ENCODE data around the gene LZIC.

The LZIC gene

DNA sequence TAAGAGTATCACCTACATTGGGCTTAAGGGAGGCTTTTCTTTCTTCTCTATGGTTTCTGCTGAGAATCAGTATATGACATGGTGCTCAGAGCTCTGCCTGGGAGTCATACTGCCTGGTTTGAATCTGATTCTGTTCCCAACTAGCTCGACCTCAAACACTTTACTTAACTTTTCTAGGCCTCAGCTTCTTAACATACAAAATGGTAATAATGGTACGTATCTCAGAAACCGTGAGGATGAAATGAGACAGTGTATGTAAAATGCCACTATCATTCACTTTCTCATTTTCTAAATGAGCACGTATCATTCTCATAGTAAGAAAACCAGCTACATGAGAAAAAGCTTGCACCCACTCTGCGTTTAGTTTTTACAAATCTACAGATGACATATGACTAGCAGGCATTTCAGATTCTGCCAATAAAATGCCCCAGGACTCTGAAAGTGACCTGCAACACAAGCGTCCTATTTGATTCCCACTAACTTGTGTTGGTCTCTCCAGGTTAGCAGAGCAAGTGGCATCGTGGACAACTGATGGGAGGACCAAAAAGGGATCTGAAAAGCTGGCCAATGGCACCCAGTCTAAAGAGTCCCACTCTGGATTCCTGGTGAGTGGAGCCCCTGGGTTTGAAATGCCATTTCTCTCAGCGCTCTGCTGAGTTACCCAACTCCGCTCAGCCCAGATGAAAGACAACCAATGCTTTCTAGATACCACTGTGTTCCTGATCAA lies 39.2 kb downstream of the LZIC start:
- H3K36me3 Mint-ChIP-seq (ENCODE audit: low read depth), result no peaks in the 10 kb centered on the region
- peak overlapping the region; percentile 26 for H3K27ac Mint-ChIP-seq
- H3K4me3 Mint-ChIP-seq, result no peak overlapping the region
- DNase-seq, result no peak
- H3K9me3 Mint-ChIP-seq, result no peaks in the 10 kb centered on the region
- peaks cover 24% of the 10 kb centered on the region for H3K4me1 Mint-ChIP-seq
- H3K27me3 Mint-ChIP-seq, result no peaks in the 10 kb centered on the region
- peak; percentile 75 for ATAC-seq

DNA sequence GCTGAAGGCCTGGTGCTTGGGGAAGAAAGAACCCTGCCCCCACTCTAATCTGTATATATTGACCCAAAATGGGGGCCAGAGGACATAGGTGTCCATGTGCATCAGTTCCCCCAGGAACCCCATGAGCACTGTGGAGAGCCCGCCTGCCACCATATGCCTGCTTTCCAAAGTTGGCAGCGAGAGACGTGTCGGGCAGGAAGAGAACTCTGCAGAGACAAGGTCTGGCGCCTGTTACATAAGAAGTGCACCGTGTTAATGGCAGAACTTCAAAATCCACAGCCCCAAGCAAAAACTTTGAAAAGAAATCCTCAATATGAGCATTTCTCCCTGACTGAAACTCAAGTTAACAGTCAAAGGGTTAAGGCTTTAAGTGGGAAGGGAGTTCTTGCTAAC lies 41.1 kb downstream of the LZIC start:
- ATAC-seq, result no peak
- no peak for DNase-seq
- no peaks in the 10 kb centered on the region for H3K27me3 Mint-ChIP-seq
- peaks cover 20% of the 10 kb centered on the region for H3K4me1 Mint-ChIP-seq
- no peak overlapping the region for H3K27ac Mint-ChIP-seq
- H3K36me3 Mint-ChIP-seq (ENCODE audit: low read depth), result no peaks in the 10 kb centered on the region
- no peaks in the 10 kb centered on the region for H3K9me3 Mint-ChIP-seq
- no peak overlapping the region for H3K4me3 Mint-ChIP-seq

DNA sequence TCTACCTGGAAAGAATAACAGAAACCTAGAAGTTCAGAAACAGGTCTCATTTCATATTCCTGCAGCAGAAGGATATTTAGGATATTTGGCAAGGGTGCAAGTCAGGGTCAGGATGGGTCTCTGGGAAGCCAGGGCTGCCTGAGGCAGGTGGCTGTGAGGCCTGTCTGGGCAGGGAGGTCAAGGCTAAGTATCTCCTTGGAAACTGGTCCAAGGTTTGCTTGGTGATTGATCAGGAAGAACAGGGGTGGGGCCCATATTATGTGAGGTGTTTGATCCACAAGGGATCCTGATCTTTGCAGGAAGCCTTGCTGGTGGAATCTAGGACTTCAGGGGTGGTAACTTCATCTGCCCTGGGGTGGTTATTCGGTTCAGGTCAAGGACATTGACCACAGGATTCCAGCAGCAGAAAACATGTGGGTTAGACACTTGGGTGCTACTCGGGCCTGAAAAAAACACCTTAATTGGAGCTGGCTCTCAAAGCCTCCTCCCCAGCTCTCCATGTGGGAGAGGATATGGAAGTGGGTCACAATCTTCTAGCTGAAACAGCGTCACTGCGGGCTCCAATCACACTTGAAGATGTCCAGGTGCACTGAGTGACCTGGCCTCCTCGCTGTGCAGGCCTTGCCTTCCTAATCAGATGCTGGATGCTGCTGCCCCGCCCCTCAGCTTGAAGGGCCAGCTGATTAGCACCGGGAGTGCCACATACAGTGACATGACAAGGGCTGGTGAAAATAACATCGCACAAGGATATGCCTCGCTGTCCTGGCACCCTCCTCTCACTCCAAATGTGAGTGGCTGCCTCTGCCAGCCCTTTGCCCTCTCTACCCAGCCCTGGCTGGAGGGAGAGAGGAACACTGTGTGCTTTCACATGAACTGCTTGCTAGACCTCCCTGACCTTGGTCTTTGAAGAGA lies 41.8 kb downstream of the LZIC start:
- Mint-ChIP-seq H3K27me3 (no peaks in the 10 kb centered on the region), H3K4me1 (peaks cover 20% of the 10 kb centered on the region), H3K4me3 (no peak overlapping the region), H3K27ac (no peak overlapping the region), H3K9me3 (no peaks in the 10 kb centered on the region), H3K36me3 (ENCODE audit: low read depth) (no peaks in the 10 kb centered on the region)
- ATAC-seq (peak; percentile 4), DNase-seq (no peak)

DNA sequence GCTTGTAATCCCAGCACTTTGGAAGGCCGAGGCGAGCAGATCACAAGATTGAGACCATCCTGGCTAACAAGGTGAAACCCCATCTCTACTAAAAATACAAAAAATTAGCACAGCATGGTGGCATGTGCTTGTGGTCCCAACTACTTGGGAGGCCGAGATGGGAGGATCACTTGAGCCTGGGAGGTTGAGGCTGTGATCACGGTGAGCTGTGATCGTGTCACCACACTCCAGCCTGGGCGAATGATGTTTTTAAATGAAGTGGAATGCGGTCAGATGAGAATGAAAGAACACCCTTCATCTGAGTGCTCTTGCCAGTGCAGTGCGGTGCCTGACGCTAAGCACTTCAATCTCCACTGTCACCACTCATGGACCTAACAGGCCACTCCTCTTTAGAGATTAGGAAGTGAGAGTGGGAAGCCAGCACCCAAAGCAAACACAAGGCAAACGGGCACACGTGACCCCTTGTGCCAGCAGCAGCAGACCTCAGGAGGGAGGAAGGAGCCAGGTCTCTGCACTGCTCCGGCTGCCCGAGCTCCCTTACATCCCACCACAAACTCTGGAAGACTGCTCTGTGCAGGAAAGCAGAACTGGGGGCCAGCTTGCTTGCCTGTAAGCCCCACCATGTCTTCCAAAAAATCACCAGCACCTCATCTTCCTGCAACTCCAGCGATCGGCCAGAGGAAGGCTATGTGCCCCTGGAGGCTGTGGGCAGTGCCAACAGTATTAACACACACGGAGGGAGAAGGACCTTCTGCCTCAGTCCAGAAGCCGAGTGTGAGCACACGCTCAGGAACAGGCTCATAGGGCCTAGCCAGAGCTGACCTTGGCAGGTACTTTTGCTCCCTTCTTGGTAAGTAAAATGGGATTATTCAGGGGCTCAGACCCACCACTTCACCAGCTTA lies 42.8 kb downstream of the LZIC start:
- Mint-ChIP-seq H3K9me3 (no peaks in the 10 kb centered on the region), H3K27me3 (no peaks in the 10 kb centered on the region), H3K36me3 (ENCODE audit: low read depth) (no peaks in the 10 kb centered on the region), H3K4me1 (peaks cover 20% of the 10 kb centered on the region), H3K27ac (no peak overlapping the region), H3K4me3 (peak overlapping the region; percentile 25)
- ATAC-seq (no peak), DNase-seq (no peak)

DNA sequence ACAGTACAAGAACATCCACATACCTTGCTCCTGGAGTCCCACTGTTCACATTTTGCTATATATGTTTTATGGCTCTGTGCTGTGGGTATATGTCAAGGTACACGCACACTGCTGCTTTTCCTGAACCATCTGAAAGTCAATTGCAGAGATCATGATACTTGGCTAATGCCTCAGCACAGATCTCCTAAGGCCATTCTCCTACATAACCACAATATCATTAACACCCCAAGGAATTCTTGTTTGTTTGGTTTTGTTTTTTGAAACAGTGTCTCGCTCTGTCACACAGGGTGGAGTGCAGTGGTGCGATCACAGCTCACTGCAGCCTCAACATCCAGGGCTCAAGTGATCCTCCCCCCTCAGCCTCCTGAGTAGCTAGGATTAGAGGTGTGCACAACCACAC lies 49.1 kb downstream of the LZIC start:
- Mint-ChIP-seq H3K4me3 (no peak overlapping the region), H3K36me3 (ENCODE audit: low read depth) (no peaks in the 10 kb centered on the region), H3K27ac (no peak overlapping the region), H3K9me3 (no peaks in the 10 kb centered on the region), H3K27me3 (no peaks in the 10 kb centered on the region), H3K4me1 (peaks cover 14% of the 10 kb centered on the region)
- no peak for DNase-seq
- no peak for ATAC-seq

DNA sequence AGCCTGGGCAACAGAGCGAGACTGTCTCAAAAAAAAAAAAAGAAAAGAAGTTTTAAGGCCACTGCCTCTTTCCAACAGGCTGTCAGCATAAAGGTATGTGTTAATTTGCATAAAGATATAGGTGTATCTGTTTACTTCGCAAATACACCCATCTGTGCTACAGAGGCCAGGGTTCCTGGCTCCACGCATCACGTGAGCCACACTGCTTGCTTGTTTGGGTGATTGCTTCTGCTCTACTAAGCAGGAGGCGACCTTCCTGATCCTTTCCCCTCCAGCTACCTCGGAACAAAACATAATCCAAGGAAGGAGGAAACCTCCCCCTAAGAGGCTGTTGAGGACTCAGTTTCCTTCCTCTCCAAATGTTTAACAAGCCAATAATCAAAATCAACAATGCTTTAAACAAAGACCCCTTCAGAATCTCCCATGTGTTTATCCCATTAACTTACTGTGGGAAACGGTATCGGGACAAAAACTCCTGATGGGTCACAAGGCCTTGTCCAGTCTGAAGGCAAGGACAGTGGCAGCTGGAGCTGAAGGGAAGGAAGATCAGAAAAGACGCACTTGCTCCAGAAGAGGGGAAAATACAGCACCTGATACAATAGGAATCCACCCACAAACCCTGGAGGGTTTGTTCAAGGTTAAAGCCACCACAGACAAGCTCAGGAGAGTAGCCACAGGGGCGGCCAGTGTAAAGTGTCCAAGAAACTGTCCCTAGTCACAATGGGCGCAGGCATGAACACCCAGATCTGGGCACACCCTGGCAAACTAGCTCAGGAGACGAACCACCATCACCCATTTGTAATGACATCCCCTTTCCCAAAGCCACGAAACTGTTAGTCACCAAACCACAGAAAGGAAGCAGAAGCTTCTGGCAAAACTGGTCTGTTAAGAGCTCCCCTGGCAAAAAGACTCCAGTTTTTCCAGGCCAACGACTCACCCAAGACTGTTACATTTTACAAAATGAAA lies 50.3 kb downstream of the LZIC start:
- no peak overlapping the region for H3K27ac Mint-ChIP-seq
- ATAC-seq (no peak), DNase-seq (no peak)
- H3K4me1 Mint-ChIP-seq, result peaks cover 14% of the 10 kb centered on the region
- no peaks in the 10 kb centered on the region for H3K36me3 Mint-ChIP-seq (ENCODE audit: low read depth)
- H3K9me3 Mint-ChIP-seq, result no peaks in the 10 kb centered on the region
- H3K27me3 Mint-ChIP-seq, result no peaks in the 10 kb centered on the region
- no peak overlapping the region for H3K4me3 Mint-ChIP-seq

DNA sequence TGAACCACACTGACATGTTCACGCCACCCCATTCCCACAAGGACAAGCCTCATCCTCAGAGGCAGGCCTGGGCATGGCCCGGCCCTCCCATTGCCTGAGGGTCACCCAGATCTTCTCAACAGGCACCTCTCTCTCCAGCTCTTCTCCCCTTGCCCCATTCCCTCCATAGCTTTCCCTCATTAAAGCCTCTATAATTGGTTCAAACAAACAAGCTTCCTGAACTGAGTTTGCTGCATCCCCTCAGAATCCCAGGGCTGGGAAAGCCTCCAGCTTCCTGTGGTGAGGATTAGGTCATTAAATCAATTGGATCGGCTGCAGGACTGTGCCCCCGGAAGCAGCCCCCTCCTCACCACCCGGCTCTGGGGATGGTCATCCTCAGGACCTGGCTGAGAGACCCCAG lies 52.0 kb downstream of the LZIC start:
- no peak overlapping the region for H3K27ac Mint-ChIP-seq
- H3K27me3 Mint-ChIP-seq, result no peaks in the 10 kb centered on the region
- H3K9me3 Mint-ChIP-seq, result no peaks in the 10 kb centered on the region
- no peaks in the 10 kb centered on the region for H3K36me3 Mint-ChIP-seq (ENCODE audit: low read depth)
- H3K4me1 Mint-ChIP-seq, result peaks cover 14% of the 10 kb centered on the region
- DNase-seq, result no peak
- no peak for ATAC-seq
- no peak overlapping the region for H3K4me3 Mint-ChIP-seq

DNA sequence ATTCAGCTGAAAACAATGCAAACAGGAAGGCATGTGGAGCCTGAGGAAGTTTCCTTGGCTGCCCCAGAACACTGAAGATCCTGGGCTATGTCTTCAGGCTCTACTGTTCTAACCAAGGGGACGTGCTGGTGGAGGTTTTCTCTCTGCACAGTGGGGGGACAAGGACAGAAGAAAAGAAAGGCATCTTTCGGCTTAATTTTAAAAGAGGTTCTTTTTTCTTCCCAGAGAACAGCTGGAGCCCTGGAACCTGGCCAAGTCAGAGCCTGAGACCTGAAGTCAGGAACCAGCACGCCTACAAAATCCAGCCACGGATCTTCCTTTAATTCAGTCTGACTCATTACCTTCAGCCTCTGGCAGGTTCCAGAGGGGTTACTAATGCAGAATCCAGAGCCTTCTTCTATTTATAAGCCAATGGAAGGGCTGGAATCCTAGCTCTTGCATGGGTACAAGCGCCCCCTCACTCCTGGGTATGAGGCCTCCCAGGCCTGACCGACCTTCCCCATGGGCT lies 52.9 kb downstream of the LZIC start:
- ATAC-seq (no peak), DNase-seq (no peak)
- Mint-ChIP-seq H3K9me3 (no peaks in the 10 kb centered on the region), H3K4me3 (no peak overlapping the region), H3K4me1 (peaks cover 14% of the 10 kb centered on the region), H3K27ac (no peak overlapping the region), H3K36me3 (ENCODE audit: low read depth) (no peaks in the 10 kb centered on the region), H3K27me3 (no peaks in the 10 kb centered on the region)

DNA sequence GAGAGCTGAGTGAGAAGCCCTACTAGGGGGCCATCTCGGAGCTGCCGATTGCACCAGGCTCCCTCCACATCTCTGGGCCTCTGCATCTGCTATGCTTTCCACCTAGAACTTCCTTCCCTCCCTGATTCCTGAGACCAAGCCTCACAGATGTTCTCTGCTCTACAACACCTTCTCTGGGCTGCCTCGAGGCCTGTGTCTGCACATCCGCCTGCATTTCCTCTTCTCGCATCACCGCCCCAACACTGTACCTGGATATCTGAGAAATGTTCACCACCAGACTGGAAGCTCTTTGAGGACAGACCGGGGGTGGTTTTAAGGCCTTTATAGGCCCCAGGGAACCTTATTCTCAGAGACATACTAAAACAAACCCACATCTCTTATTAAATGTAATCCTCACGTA lies 53.8 kb downstream of the LZIC start:
- peaks cover 14% of the 10 kb centered on the region for H3K4me1 Mint-ChIP-seq
- no peak for DNase-seq
- H3K27me3 Mint-ChIP-seq, result no peaks in the 10 kb centered on the region
- no peaks in the 10 kb centered on the region for H3K36me3 Mint-ChIP-seq (ENCODE audit: low read depth)
- no peak for ATAC-seq
- no peaks in the 10 kb centered on the region for H3K9me3 Mint-ChIP-seq
- no peak overlapping the region for H3K4me3 Mint-ChIP-seq
- no peak overlapping the region for H3K27ac Mint-ChIP-seq

DNA sequence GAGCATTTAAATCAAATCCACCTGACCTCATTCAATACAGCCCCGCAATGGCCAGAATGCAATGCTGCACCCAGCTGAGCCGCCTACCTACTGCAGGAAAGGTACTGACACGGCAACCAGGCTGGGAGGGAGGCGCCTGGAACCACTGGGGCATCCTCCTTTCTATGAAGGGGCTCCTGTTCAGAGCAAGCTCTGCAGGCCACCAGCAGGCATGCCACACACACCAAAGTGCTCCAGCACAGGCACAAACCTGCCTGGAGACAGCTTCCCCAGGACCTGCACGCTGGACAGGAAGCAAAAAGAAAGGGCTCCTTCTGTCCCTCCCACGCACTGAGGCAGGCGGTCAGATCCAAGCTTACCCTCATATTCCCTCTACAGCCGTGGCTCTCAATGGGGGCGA lies 54.3 kb downstream of the LZIC start:
- DNase-seq, result no peak

DNA sequence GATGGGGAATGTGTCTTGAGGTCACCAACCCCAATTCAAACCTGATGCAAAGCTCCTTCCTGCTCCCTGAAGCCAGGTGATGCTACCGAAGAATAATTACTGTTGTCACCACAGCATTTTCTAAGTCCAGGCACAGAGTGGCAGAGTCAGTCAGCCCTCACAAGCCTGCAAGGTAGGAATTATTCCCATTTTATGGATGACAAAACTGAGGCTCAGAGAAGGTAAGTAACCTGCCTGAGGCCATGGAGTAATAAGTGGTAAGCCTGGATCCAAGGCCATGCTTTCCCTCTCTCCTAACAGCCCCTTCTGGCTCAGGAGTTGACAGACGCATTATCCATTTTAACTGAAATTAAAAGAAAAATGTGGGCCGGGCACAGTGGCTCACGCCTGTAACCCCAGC lies 56.1 kb downstream of the LZIC start:
- Mint-ChIP-seq H3K4me3 (no peak overlapping the region), H3K36me3 (ENCODE audit: low read depth) (no peaks in the 10 kb centered on the region), H3K27me3 (no peaks in the 10 kb centered on the region), H3K27ac (no peak overlapping the region), H3K4me1 (peaks cover 11% of the 10 kb centered on the region), H3K9me3 (no peaks in the 10 kb centered on the region)
- DNase-seq (no peak), ATAC-seq (no peak)

More for the DNA sequence above, 54.3 kb downstream of the LZIC start:
- Mint-ChIP-seq H3K4me3 (no peak overlapping the region), H3K27me3 (no peaks in the 10 kb centered on the region), H3K27ac (no peak overlapping the region), H3K36me3 (ENCODE audit: low read depth) (no peaks in the 10 kb centered on the region), H3K4me1 (peaks cover 13% of the 10 kb centered on the region), H3K9me3 (no peaks in the 10 kb centered on the region)
- ATAC-seq, result no peak

DNA sequence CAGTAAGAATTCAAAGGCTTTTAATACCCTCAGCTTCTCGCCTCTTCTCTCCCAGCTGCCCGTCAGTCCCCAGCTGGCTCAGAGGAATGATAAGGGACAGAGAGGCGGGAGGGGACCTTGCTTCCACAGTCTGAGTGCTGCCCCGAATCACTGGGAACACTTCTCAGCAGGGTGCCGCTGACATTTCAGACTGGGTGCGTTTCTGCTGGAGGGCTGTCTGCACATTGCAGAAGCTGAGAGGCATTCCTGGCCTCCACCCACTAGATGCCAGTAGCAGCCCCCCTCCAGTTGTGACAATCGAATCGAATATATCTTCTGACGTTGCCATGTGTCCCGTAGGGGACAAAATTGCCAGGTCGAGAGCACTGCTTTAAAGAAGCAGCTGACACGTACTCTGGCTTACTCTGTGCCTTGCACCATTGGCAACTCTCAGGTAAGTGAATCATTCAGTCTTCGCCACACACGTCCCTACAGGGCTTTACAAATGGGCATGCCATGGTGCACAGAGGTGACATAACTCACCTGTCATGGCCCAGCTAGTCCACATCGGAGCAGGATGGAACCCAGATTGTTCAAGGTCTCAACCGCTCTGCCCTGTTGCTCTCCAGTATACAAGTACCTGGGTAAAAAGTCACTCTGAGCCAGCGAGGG lies 57.0 kb downstream of the LZIC start:
- peaks cover 17% of the 10 kb centered on the region for H3K4me1 Mint-ChIP-seq
- no peak for ATAC-seq
- H3K9me3 Mint-ChIP-seq, result no peaks in the 10 kb centered on the region
- no peak overlapping the region for H3K27ac Mint-ChIP-seq
- no peak for DNase-seq
- H3K27me3 Mint-ChIP-seq, result no peaks in the 10 kb centered on the region
- no peak overlapping the region for H3K4me3 Mint-ChIP-seq
- no peaks in the 10 kb centered on the region for H3K36me3 Mint-ChIP-seq (ENCODE audit: low read depth)

DNA sequence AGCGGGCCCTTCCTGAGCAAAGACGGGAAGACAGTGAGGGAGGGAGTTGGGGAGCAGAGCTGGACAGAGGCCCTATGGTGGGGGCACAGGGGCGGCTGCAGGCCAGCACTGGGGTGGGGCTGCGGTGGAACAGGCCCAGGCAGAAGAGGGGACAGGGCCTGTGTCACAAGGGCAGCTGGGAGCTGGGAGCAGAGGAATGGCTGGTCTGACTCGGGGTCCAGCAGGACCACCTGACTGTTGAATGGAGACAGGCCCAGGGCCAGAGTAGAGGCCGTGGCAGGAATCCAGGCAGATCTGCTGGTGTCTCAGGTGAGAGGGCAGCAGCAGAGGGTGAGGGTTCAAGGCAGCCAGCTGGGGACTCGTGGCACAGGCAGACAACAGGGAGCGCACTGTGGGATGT lies 58.4 kb downstream of the LZIC start:
- DNase-seq (no peak), ATAC-seq (no peak)
- Mint-ChIP-seq H3K4me1 (peaks cover 17% of the 10 kb centered on the region), H3K9me3 (no peaks in the 10 kb centered on the region), H3K36me3 (ENCODE audit: low read depth) (no peaks in the 10 kb centered on the region), H3K27me3 (no peaks in the 10 kb centered on the region), H3K4me3 (no peak overlapping the region), H3K27ac (no peak overlapping the region)

Measured in activated naive CD8-positive, alpha-beta T cell treated with anti-CD3 and anti-CD28 coated beads, Interleukin-2, amount 50 U/mL, for 24 hours (primary cell).